Panc1 (cell line): ENCODE results near the gene ZBED6. TPM values are rescaled to one million over a fixed set of nuclear protein-coding genes. Genes with fewer than 3 reads are reported as not detected.

Experiments used
- ATAC-seq: fragments of 200-7000 bp; cut with Tn5 transposase; 2 replicates; pipeline ENCODE4 v1.9.1; 2020; ENCODE audit warnings: mild to moderate bottlenecking, moderate library complexity
- BruUV-seq: library from RNA; stranded (reverse); fragments of 400-500 nt; replicated peaks from 2 replicates; lab custom pipeline; 2021; lab: Mats Ljungman, UMichigan
- CTCF ChIA-PET: fragments of 300-600 bp; sonication (Branson Sonifier 250); formaldehyde crosslinking; loops from one replicate; lab custom pipeline; 2022; ENCODE audit warnings: antibody characterized with exemption; lab: Charles Lee
- POLR2A ChIA-PET: fragments of 300-600 bp; sonication (Branson Sonifier 250); formaldehyde crosslinking; loops from one replicate; lab custom pipeline; 2022; ENCODE audit warnings: antibody characterized with exemption; lab: Charles Lee
- DNase-seq: peaks from one replicate; pipeline ENCODE4 v3.0.0-alpha.2; 2010; ENCODE audit warnings: low read depth, low spot score
- H3K27ac ChIP-seq: 2 replicates; pipeline ENCODE4 v1.5.1; 2011; ENCODE audit warnings: mild to moderate bottlenecking, low read length, inconsistent platforms
- H3K27me3 ChIP-seq: fragments of 200-500 bp; sonication (Bioruptor generic); 2 replicates; pipeline ENCODE4 v1.6.0; 2014; ENCODE audit warnings: low read length, inconsistent platforms; ENCODE audit not compliant: control insufficient read depth, insufficient read depth
- H3K36me3 ChIP-seq: fragments of 200-500 bp; sonication (Bioruptor generic); 2 replicates; pipeline ENCODE4 v1.5.1; 2014; ENCODE audit warnings: inconsistent platforms, mild to moderate bottlenecking, low read length, moderate library complexity; ENCODE audit not compliant: control insufficient read depth, insufficient read depth
- H3K4me1 ChIP-seq: 2 replicates; pipeline ENCODE4 v1.5.1; 2011; ENCODE audit warnings: inconsistent platforms, mild to moderate bottlenecking, low read length, moderate library complexity; ENCODE audit not compliant: control insufficient read depth, insufficient read depth
- H3K4me3 ChIP-seq, 2 experiments: 2 replicates each; pipeline ENCODE4 v1.5.1; 2011 to 2012; ENCODE audit warnings: low read depth in 2 of 2, low read length in 2 of 2, mild to moderate bottlenecking in 2 of 2, inconsistent platforms in 1 of 2, moderate library complexity in 1 of 2
- H3K9me3 ChIP-seq: fragments of 200-500 bp; sonication (Bioruptor generic); 2 replicates; pipeline ENCODE4 v1.5.1; 2014; ENCODE audit warnings: low read depth, mild to moderate bottlenecking, inconsistent platforms, low read length, moderate library complexity; ENCODE audit not compliant: control insufficient read depth, insufficient read depth
- POLR2AphosphoS5 ChIP-seq: IDR thresholded peaks from 2 replicates; pipeline ENCODE4 v1.6.1; 2012; ENCODE audit warnings: mild to moderate bottlenecking, low read depth, low read length, moderate library complexity
- SIN3A ChIP-seq: IDR thresholded peaks from 2 replicates; pipeline ENCODE4 v1.6.1; 2012; ENCODE audit warnings: low read depth, mild to moderate bottlenecking, low read length, moderate library complexity, borderline replicate concordance; ENCODE audit not compliant: insufficient read depth
- TCF7L2 ChIP-seq: IDR thresholded peaks from 2 replicates; pipeline ENCODE4 v1.6.1; 2011; ENCODE audit warnings: mild to moderate bottlenecking, low read depth, low read length, inconsistent platforms
- in situ Hi-C: cut with HindIII; loops from 2 replicates; pipeline ENCODE4 v1.10.0; 2016; ENCODE audit warnings: low sequenced_read_pairs, low pct_unique_long_range_greater_than_20kb
- intact Hi-C: fragments of 100-400 bp; cut with micrococcal nuclease; formaldehyde crosslinking; loops from one replicate; pipeline ENCODE4 v1.10.0; 2022; ENCODE audit not compliant: unreplicated experiment
- total RNA-seq: library from RNA; stranded (reverse); gene quantifications from one replicate; pipeline ENCODE4 v1.2.1, GENCODE V29; 2021; ENCODE audit not compliant: unreplicated experiment
- TF ChIP-seq, protein P1 (sequence below): fragments of 450-650 bp; IDR thresholded peaks from 2 replicates; pipeline ENCODE4 v1.5.1; 2017; ENCODE audit warnings: mild to moderate bottlenecking
- TF ChIP-seq, protein P2 (sequence below), 2 experiments: IDR thresholded peaks; 2 replicates each; pipeline ENCODE4 v1.6.1; 2011 to 2012; ENCODE audit warnings: low read depth in 2 of 2, control low read depth in 1 of 2, low read length in 1 of 2, mild to moderate bottlenecking in 1 of 2, moderate library complexity in 1 of 2; ENCODE audit not compliant: insufficient read depth in 1 of 2

The ZBED6 gene
- total RNA-seq, 1 experiment from 2014 or later, result 39.8 TPM

DNA sequence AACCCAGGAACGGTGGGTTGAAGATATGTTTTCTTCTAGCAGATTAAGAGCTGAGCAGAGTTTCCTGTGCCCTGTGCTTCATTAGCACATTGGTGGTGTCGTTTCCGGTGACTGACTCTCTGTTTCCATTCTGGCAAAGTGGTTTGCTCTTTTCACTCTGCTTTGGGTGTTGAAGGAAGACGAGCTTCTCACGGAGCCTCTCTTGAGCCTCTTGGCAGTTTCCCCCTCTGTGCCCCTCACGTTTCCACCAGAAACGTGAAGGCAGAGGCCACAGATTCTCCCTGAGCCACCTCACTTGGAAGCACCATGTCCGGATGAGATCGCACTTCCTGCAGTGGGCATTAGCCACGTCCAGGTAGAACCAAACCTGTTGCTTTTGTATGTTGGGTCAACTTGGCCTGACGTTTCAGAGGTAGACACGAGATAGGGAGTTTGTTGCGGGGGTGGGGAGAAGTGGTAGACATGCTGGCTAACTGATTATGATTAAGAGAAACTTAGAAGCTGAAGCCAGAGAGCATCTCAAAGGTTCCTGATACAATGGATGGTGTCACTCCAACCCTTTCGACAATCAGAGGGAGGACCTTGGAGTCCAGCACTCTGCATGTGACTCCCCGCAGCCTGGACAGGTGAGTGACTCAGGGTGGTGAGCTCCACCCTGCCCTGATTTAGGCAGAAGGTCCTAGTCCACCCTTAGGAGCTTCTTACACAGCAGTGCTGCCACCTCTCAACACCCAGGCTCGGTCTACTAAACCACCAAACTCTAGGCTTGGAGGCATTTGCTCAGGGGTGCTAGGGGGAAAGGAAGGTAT is 30.2 kb upstream of the ZBED6 start, which contains the start of gene LAX1:
TSS of gene LAX1 (plus strand) at position 155 of the 809 bp plus-strand sequence. CDS start at position 538, 383 bp downstream.
- Histone ChIP-seq H3K9me3 (no peaks in the 10 kb centered on the region), H3K27ac (no peak within 1 kb of the TSS), H3K4me1 (no peaks in the 10 kb centered on the region), H3K4me3 (no peak within 1 kb of the TSS), H3K36me3 (no peaks in the 10 kb centered on the region), H3K27me3 (no peaks in the 10 kb centered on the region)
- POLR2A ChIA-PET, result interaction anchor here (0.6 kb wide), 1 partner anchor 164 kb away, joined by 6 read pairs; no protein-coding TSS in a partner anchor
- no TSS peak for BruUV-seq
- intact Hi-C loops (no loop called here), in situ Hi-C loops (no loop called here)
- CTCF ChIA-PET, result no interaction called here
- TF ChIP-seq, protein P1, sequence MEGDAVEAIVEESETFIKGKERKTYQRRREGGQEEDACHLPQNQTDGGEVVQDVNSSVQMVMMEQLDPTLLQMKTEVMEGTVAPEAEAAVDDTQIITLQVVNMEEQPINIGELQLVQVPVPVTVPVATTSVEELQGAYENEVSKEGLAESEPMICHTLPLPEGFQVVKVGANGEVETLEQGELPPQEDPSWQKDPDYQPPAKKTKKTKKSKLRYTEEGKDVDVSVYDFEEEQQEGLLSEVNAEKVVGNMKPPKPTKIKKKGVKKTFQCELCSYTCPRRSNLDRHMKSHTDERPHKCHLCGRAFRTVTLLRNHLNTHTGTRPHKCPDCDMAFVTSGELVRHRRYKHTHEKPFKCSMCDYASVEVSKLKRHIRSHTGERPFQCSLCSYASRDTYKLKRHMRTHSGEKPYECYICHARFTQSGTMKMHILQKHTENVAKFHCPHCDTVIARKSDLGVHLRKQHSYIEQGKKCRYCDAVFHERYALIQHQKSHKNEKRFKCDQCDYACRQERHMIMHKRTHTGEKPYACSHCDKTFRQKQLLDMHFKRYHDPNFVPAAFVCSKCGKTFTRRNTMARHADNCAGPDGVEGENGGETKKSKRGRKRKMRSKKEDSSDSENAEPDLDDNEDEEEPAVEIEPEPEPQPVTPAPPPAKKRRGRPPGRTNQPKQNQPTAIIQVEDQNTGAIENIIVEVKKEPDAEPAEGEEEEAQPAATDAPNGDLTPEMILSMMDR, result no peak
- TF ChIP-seq TCF7L2 (no peak), POLR2AphosphoS5 (no peak), SIN3A (no peak)
- TF ChIP-seq, protein P2, sequence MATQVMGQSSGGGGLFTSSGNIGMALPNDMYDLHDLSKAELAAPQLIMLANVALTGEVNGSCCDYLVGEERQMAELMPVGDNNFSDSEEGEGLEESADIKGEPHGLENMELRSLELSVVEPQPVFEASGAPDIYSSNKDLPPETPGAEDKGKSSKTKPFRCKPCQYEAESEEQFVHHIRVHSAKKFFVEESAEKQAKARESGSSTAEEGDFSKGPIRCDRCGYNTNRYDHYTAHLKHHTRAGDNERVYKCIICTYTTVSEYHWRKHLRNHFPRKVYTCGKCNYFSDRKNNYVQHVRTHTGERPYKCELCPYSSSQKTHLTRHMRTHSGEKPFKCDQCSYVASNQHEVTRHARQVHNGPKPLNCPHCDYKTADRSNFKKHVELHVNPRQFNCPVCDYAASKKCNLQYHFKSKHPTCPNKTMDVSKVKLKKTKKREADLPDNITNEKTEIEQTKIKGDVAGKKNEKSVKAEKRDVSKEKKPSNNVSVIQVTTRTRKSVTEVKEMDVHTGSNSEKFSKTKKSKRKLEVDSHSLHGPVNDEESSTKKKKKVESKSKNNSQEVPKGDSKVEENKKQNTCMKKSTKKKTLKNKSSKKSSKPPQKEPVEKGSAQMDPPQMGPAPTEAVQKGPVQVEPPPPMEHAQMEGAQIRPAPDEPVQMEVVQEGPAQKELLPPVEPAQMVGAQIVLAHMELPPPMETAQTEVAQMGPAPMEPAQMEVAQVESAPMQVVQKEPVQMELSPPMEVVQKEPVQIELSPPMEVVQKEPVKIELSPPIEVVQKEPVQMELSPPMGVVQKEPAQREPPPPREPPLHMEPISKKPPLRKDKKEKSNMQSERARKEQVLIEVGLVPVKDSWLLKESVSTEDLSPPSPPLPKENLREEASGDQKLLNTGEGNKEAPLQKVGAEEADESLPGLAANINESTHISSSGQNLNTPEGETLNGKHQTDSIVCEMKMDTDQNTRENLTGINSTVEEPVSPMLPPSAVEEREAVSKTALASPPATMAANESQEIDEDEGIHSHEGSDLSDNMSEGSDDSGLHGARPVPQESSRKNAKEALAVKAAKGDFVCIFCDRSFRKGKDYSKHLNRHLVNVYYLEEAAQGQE (IDR thresholded peaks at IDR 0.05; ENCODE audit: insufficient read depth in 1 of 2, low read depth in 2 of 2, low read length in 1 of 2), result no peak
- DNase-seq (no peak), ATAC-seq (no peak)

DNA sequence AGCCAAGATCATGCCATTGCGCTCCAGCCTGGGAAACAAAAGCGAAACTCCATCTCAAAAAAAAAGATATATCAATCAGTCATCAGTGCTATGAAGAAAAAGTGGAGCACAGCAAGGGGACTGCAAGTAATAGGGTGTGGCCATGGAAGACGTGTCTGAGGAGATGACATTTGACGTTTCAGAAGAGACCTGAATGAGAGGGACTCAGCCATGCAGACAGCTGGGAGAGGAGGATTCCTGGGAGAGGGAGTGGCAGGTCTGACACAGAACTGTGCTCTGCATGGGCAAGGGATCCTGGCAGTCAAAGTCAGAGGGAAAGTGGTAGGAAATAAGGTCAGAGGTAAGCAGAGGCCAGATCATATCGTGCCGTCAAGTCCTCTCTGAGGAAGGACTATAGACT is 27.2 kb upstream of the ZBED6 start:
- Histone ChIP-seq H3K4me1 (no peaks in the 10 kb centered on the region), H3K4me3 (no peak overlapping the region), H3K27ac (no peak overlapping the region), H3K9me3 (no peaks in the 10 kb centered on the region), H3K27me3 (0 out of 2 replicates have a peak, but pooled peaks cover 2% of the 10 kb centered on the region), H3K36me3 (no peaks in the 10 kb centered on the region)
- no TSS peak for BruUV-seq
- no peak for DNase-seq
- ChIA-PET POLR2A (no interaction called here), CTCF (no interaction called here)
- intact Hi-C loops (no loop called here), in situ Hi-C loops (no loop called here)
- ATAC-seq, result no peak
- TF ChIP-seq SIN3A (no peak), TCF7L2 (no peak), POLR2AphosphoS5 (no peak)
- TF ChIP-seq, protein P2 (IDR thresholded peaks at IDR 0.05; ENCODE audit: insufficient read depth in 1 of 2, low read depth in 2 of 2, low read length in 1 of 2), result no peak
- TF ChIP-seq, protein P1, result no peak
